Measurements from ENCODE around the gene COL4A4. TPM values are rescaled to one million over a fixed set of nuclear protein-coding genes. Genes with fewer than 3 reads are reported as not detected.

The COL4A4 gene
- total and polyA plus RNA-seq, 2 experiments from 2014 or later: 1.3 to 3.1 TPM

- no peaks in the 10 kb centered on the region; the same call in 2 of the 3 replicates for H3K36me3 Mint-ChIP-seq (ENCODE audit: low read depth)
- Histone ChIP-seq H3K27ac (ENCODE audit: low read depth) (no peak overlapping the region), H3K4me3 (no peak overlapping the region), H3K79me2 (replicated peaks; ENCODE audit: insufficient read depth) (no peaks in the 10 kb centered on the region), H3K27me3 (ENCODE audit: insufficient read depth) (peaks cover 29% of the 10 kb centered on the region), H2AFZ (no peak overlapping the region), H3F3A (replicated peaks; ENCODE audit: low read depth) (no peaks in the 10 kb centered on the region), H3K36me3 (ENCODE audit: insufficient read depth) (no peaks in the 10 kb centered on the region; the same call in 1 of the 2 replicates), H3K4me2 (no peak overlapping the region), H3K4me1 (ENCODE audit: insufficient read depth) (peaks cover 5% of the 10 kb centered on the region; the same call in 1 of the 2 replicates), H4K20me1 (replicated peaks; ENCODE audit: insufficient read depth) (no peaks in the 10 kb centered on the region), H3K9me2 (ENCODE audit: insufficient read depth) (no peaks in the 10 kb centered on the region)
- DNase-seq (ENCODE audit: low spot score): no peak
- no peak for ATAC-seq
- H3K4me1 Mint-ChIP-seq: peaks cover 5% of the 10 kb centered on the region; the same call in 1 of the 3 replicates
- H3K9me3 Mint-ChIP-seq: no peaks in the 10 kb centered on the region; the same call in 2 of the 3 replicates
- H3K27me3 Mint-ChIP-seq (ENCODE audit: insufficient read depth, low read depth, poor library complexity): peaks cover 20% of the 10 kb centered on the region
- no peak for TF ChIP-seq ZNF331 (CRISPR knock-in tag; IDR thresholded peaks at IDR 0.05; ENCODE audit: low read depth)
- TF ChIP-seq REST (IDR thresholded peaks at IDR 0.05; ENCODE audit: unreplicated experiment): no peak
- no peak for TF ChIP-seq ETS1 (IDR thresholded peaks at IDR 0.05)
- TF ChIP-seq JUNB (IDR thresholded peaks at IDR 0.05; ENCODE audit: unreplicated experiment): no peak
- H3K27ac Mint-ChIP-seq: no peak overlapping the region
- no peak overlapping the region for H3K4me3 Mint-ChIP-seq
These were observed 3.8 kb downstream of the COL4A4 start for GRCh38 chr2:227160164-227160563.

DNA sequence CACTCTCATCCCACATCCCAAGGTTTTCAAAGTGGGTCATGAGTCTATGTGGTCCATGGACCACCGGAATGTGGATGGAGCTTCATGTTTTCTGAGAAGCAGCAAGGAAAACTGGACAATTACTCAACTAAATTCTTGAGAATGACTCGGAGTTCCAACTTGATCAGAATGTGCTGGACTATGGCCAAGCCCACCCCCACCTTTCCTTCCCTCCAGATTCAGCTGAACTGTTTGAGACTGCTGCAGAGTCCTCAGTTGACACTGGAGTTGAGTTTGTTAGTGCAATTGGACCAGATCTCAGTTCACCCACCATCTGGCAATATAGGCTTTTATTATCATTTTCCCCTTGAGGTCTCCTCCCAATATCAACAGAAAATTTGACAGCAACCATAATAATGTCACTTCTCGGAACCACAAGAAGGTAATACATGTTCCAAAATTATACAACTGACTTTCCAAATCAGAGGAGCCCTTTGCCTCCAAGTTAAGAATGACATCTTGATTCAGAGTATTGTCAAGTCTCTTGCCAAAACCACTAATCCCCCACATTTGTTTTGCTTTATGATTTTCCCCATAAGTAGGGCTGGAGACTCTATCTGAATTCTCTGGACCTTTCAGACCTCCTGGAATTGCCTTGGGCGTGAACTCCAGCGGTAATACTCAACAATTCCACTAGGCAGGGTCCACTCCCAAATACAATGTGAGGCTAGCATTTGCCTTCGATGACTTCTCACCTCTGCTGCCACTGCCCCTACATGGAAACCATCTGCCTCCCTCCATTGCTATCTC lies 8.8 kb downstream of the COL4A4 start:
- no peak for TF ChIP-seq EZH2phosphoT487 (IDR thresholded peaks at IDR 0.05; ENCODE audit: unreplicated experiment)
- TF ChIP-seq CTCF (conservative IDR thresholded peaks at IDR 0.05; ENCODE audit: low read depth in 2 of 2): peak; percentile 1 to 22; a peak in 1 of 4 replicates
- Histone ChIP-seq H3K4me1 (ENCODE audit: insufficient read depth) (peaks cover 17% of the 10 kb centered on the region; the same call in 1 of the 2 replicates), H3K27me3 (ENCODE audit: insufficient read depth) (no peaks in the 10 kb centered on the region), H3F3A (replicated peaks; ENCODE audit: low read depth) (no peaks in the 10 kb centered on the region), H2AFZ (no peak overlapping the region), H3K9me2 (ENCODE audit: insufficient read depth) (no peaks in the 10 kb centered on the region), H3K27ac (ENCODE audit: low read depth) (no peak overlapping the region), H3K79me2 (replicated peaks; ENCODE audit: insufficient read depth) (no peaks in the 10 kb centered on the region), H3K4me2 (no peak overlapping the region), H3K36me3 (ENCODE audit: insufficient read depth) (no peaks in the 10 kb centered on the region), H4K20me1 (replicated peaks; ENCODE audit: insufficient read depth) (no peaks in the 10 kb centered on the region), H3K4me3 (no peak overlapping the region)
- Mint-ChIP-seq H3K27ac (no peak overlapping the region), H3K9me3 (no peaks in the 10 kb centered on the region; the same call in 2 of the 3 replicates), H3K27me3 (ENCODE audit: insufficient read depth, low read depth, poor library complexity) (peaks cover 2% of the 10 kb centered on the region), H3K4me1 (peaks cover 13% of the 10 kb centered on the region), H3K4me3 (no peak overlapping the region), H3K36me3 (ENCODE audit: low read depth) (no peaks in the 10 kb centered on the region; the same call in 2 of the 3 replicates)
- peak; percentile 28 for DNase-seq (ENCODE audit: low spot score)
- peak; percentile 32; the same call in 1 of the 3 replicates for ATAC-seq
